Activated T-helper 1 cell treated with Interleukin-2 at 50 U/mL for 16 hours (primary cell): ENCODE measurements around the gene SGF29.
"Not testable (repeated sequence)": the region's sequence is repeated elsewhere in the genome, so short reads cannot be mapped to it uniquely, and the experiment has no call there.

Experiments used
- DNase-seq: peaks from one replicate; pipeline ENCODE4 v3.0.0-alpha.2; 2020; ENCODE audit warnings: low read depth

The SGF29 gene

GRCh38 chr16:28553776-28554633, at the start of gene SGF29:
SGF29 (plus strand) TSS chr16:28553920; CDS start chr16:28581070, 27,150 bp downstream.
- peak; percentile 86 for DNase-seq

- DNase-seq: no peak
These were observed 48.9 kb upstream of the SGF29 start for GRCh38 chr16:28504707-28505404.

GRCh38 chr16:28505489-28506137, 48.1 kb upstream of the SGF29 start:
- DNase-seq: no peak

GRCh38 chr16:28511031-28511430, 42.7 kb upstream of the SGF29 start:
- DNase-seq: no peak

GRCh38 chr16:28511801-28512789, 41.6 kb upstream of the SGF29 start:
- DNase-seq: no peak

GRCh38 chr16:28513484-28514181, 40.1 kb upstream of the SGF29 start:
- DNase-seq: no peak

- no peak for DNase-seq
These were observed 39.5 kb upstream of the SGF29 start for GRCh38 chr16:28514246-28514645.

- DNase-seq: no peak
These were observed 33.0 kb upstream of the SGF29 start for GRCh38 chr16:28520672-28521071.

GRCh38 chr16:28521436-28521835, 32.3 kb upstream of the SGF29 start:
- no peak for DNase-seq

GRCh38 chr16:28522792-28523191, 30.9 kb upstream of the SGF29 start:
- DNase-seq: no peak

- no peak for DNase-seq
These were observed 29.0 kb upstream of the SGF29 start for GRCh38 chr16:28524681-28525171.

GRCh38 chr16:28526201-28527099, 27.3 kb upstream of the SGF29 start:
- DNase-seq: no peak

GRCh38 chr16:28527100-28527785, 26.5 kb upstream of the SGF29 start:
- DNase-seq: not testable (repeated sequence)

- no peak for DNase-seq
These were observed 25.7 kb upstream of the SGF29 start for GRCh38 chr16:28527985-28528384.

- DNase-seq: no peak
These were observed 25.3 kb upstream of the SGF29 start for GRCh38 chr16:28528463-28528867.

GRCh38 chr16:28529124-28529523, 24.6 kb upstream of the SGF29 start:
- DNase-seq: no peak

GRCh38 chr16:28531777-28532744, 21.7 kb upstream of the SGF29 start:
- DNase-seq: no peak
